Neural cell (in vitro differentiated cells): ENCODE results near the gene PRMT6. TPM values are rescaled to one million over a fixed set of nuclear protein-coding genes. Genes with fewer than 3 reads are reported as not detected.

Source experiments
- H2AFZ ChIP-seq: fragments of 200-600, 300-800 bp; sonication (generic), shearing (Covaris generic); 2 replicates; pipeline ENCODE4 v1.6.0; 2014; ENCODE audit warnings: low read depth, mild to moderate bottlenecking, antibody characterized with exemption, low read length, moderate library complexity
- H3F3A ChIP-seq: fragments of 200-600 bp; shearing (Covaris generic); 2 replicates; pipeline ENCODE4 v1.6.1; 2016; ENCODE audit warnings: mild to moderate bottlenecking, moderate library complexity, mixed read lengths, antibody characterized with exemption, low read length; ENCODE audit not compliant: insufficient read depth, poor library complexity, severe bottlenecking
- H3K27ac ChIP-seq: fragments of 200-600, 300-800 bp; sonication (generic), shearing (Covaris generic); 2 replicates; pipeline ENCODE4 v1.5.1; 2014; ENCODE audit warnings: mild to moderate bottlenecking, low read length, moderate library complexity
- H3K27me3 ChIP-seq: fragments of 300-800, 200-600 bp; sonication (generic), shearing (Covaris generic); 2 replicates; pipeline ENCODE4 v1.6.0; 2014; ENCODE audit warnings: mild to moderate bottlenecking, low read depth, low read length, moderate library complexity; ENCODE audit not compliant: insufficient read depth
- H3K36me3 ChIP-seq: fragments of 300-800, 200-600 bp; sonication (generic), shearing (Covaris generic); 2 replicates; pipeline ENCODE4 v1.5.1; 2014; ENCODE audit warnings: mild to moderate bottlenecking, antibody characterized with exemption, low read length, moderate library complexity; ENCODE audit not compliant: insufficient read depth
- H3K4me2 ChIP-seq: fragments of 300-800, 200-600 bp; sonication (generic), shearing (Covaris generic); 2 replicates; pipeline ENCODE4 v1.6.0; 2014; ENCODE audit warnings: mild to moderate bottlenecking, low read length
- H3K4me3 ChIP-seq: fragments of 300-800, 200-600 bp; sonication (generic), shearing (Covaris generic); 2 replicates; pipeline ENCODE4 v1.5.1; 2014; ENCODE audit warnings: mild to moderate bottlenecking, low read length, moderate library complexity
- H3K79me2 ChIP-seq: fragments of 200-600 bp; shearing (Covaris generic); replicated peaks from 2 replicates; pipeline ENCODE4 v1.6.0; 2014; ENCODE audit warnings: mild to moderate bottlenecking, low read length, moderate library complexity; ENCODE audit not compliant: insufficient read depth
- H3K9ac ChIP-seq: fragments of 300-800, 200-600 bp; sonication (generic), shearing (Covaris generic); 2 replicates; pipeline ENCODE4 v1.6.1; 2016; ENCODE audit warnings: mild to moderate bottlenecking, low read length, mixed read lengths
- H3K9me2 ChIP-seq: fragments of 200-600 bp; shearing (Covaris generic); 2 replicates; pipeline ENCODE4 v1.6.1; 2016; ENCODE audit warnings: mild to moderate bottlenecking, low read length, mixed read lengths; ENCODE audit not compliant: insufficient read depth
- H3K9me3 ChIP-seq: fragments of 200-600, 300-800 bp; sonication (generic), shearing (Covaris generic); 2 replicates; pipeline ENCODE4 v1.6.1; 2016; ENCODE audit warnings: mild to moderate bottlenecking, mixed run types, low read length, moderate library complexity, mixed read lengths
- H4K20me1 ChIP-seq: fragments of 200-600 bp; shearing (Covaris generic); 2 replicates; pipeline ENCODE4 v1.6.1; 2016; ENCODE audit warnings: mild to moderate bottlenecking, mixed run types; ENCODE audit not compliant: insufficient read depth
- CTCF ChIP-seq: fragments of 450-650 bp; IDR thresholded peaks from 2 replicates; pipeline ENCODE4 v1.5.1; 2014; ENCODE audit warnings: antibody characterized with exemption, mild to moderate bottlenecking, moderate library complexity; ENCODE audit not compliant: poor library complexity, severe bottlenecking
- EP300 ChIP-seq: fragments of 450-650 bp; conservative IDR thresholded peaks from 2 replicates; pipeline ENCODE4 v1.6.1; 2014; ENCODE audit warnings: antibody characterized with exemption, mild to moderate bottlenecking, moderate library complexity; ENCODE audit not compliant: poor library complexity, severe bottlenecking
- EZH2 ChIP-seq: fragments of 200-600, 300-800 bp; shearing (Covaris generic), sonication (generic); IDR thresholded peaks from 2 replicates; pipeline ENCODE4 v1.6.1; 2014; ENCODE audit warnings: antibody characterized with exemption, low read length, borderline replicate concordance, mild to moderate bottlenecking; ENCODE audit not compliant: insufficient read depth, poor library complexity, severe bottlenecking
- MXI1 ChIP-seq: fragments of 450-650 bp; conservative IDR thresholded peaks from 2 replicates; pipeline ENCODE4 v1.6.1; 2014; ENCODE audit warnings: antibody characterized with exemption, mild to moderate bottlenecking; ENCODE audit not compliant: poor library complexity, severe bottlenecking
- POLR2AphosphoS5 ChIP-seq: IDR thresholded peaks from 2 replicates; pipeline ENCODE4 v1.6.1; 2012
- RAD21 ChIP-seq: fragments of 450-650 bp; conservative IDR thresholded peaks from 2 replicates; pipeline ENCODE4 v1.6.1; 2014; ENCODE audit warnings: antibody characterized with exemption, mild to moderate bottlenecking, moderate library complexity
- REST ChIP-seq: IDR thresholded peaks from 2 replicates; pipeline ENCODE4 v1.6.1; 2012; ENCODE audit warnings: borderline replicate concordance
- SMC3 ChIP-seq: fragments of 450-650 bp; conservative IDR thresholded peaks from 2 replicates; pipeline ENCODE4 v1.6.1; 2014; ENCODE audit warnings: antibody characterized with exemption, mild to moderate bottlenecking, moderate library complexity; ENCODE audit not compliant: poor library complexity
- TAF1 ChIP-seq: IDR thresholded peaks from 2 replicates; pipeline ENCODE4 v1.6.1; 2012; ENCODE audit warnings: low read depth
- polyA plus RNA-seq: library from polyadenylated mRNA; depleted of rRNA; stranded (reverse); fragments of >200 nt; gene quantifications from 2 replicates; pipeline ENCODE4 v1.2.3, GENCODE V29; 2014

Gene PRMT6
- polyA plus RNA-seq, 1 donor from 2014 or later: 19.0 TPM

- TF ChIP-seq POLR2AphosphoS5 (no peak), EP300 (no peak), MXI1 (no peak), REST (no peak), CTCF (no peak), TAF1 (no peak), SMC3 (no peak), EZH2 (no peak), RAD21 (no peak)
- Histone ChIP-seq H3K9me3 (no peaks in the 10 kb centered on the region), H3K27ac (no peak overlapping the region), H4K20me1 (no peaks in the 10 kb centered on the region), H3K4me2 (no peak overlapping the region), H3F3A (no peaks in the 10 kb centered on the region), H3K36me3 (no peaks in the 10 kb centered on the region), H2AFZ (no peak overlapping the region), H3K27me3 (no peaks in the 10 kb centered on the region), H3K4me3 (no peak overlapping the region), H3K79me2 (no peaks in the 10 kb centered on the region), H3K9ac (no peak overlapping the region), H3K9me2 (no peaks in the 10 kb centered on the region)
Observed at GRCh38 chr1:107047602-107048001, 8.9 kb upstream of the PRMT6 start.

- Histone ChIP-seq H3K9ac (no peak overlapping the region), H3K27me3 (no peaks in the 10 kb centered on the region), H3K36me3 (no peaks in the 10 kb centered on the region), H3K9me3 (no peaks in the 10 kb centered on the region), H3K79me2 (no peaks in the 10 kb centered on the region), H3K27ac (no peak overlapping the region), H3K9me2 (no peaks in the 10 kb centered on the region), H2AFZ (no peak overlapping the region), H4K20me1 (no peaks in the 10 kb centered on the region), H3K4me2 (no peak overlapping the region), H3F3A (no peaks in the 10 kb centered on the region), H3K4me3 (no peak overlapping the region)
- no peak for TF ChIP-seq POLR2AphosphoS5
Observed at GRCh38 chr1:107048241-107048640, 8.2 kb upstream of the PRMT6 start.

- no peak overlapping the region for H3K4me3 ChIP-seq
- no peak for TF ChIP-seq POLR2AphosphoS5
- TF ChIP-seq EZH2: no peak
- no peak for TF ChIP-seq RAD21
- TF ChIP-seq REST: no peak
- TF ChIP-seq TAF1: no peak
- TF ChIP-seq SMC3: no peak
- no peak for TF ChIP-seq EP300
- TF ChIP-seq CTCF: no peak
- no peak for TF ChIP-seq MXI1
- H3K27ac ChIP-seq: no peak overlapping the region
- H3K4me2 ChIP-seq: no peak overlapping the region
- H3K36me3 ChIP-seq: no peaks in the 10 kb centered on the region
- no peak overlapping the region for H3K9ac ChIP-seq
- no peaks in the 10 kb centered on the region for H3K9me2 ChIP-seq
- H3K9me3 ChIP-seq: no peaks in the 10 kb centered on the region
- H3K79me2 ChIP-seq: no peaks in the 10 kb centered on the region
- H3K27me3 ChIP-seq: no peaks in the 10 kb centered on the region
- H4K20me1 ChIP-seq: no peaks in the 10 kb centered on the region
- no peaks in the 10 kb centered on the region for H3F3A ChIP-seq
- no peak overlapping the region for H2AFZ ChIP-seq
Observed at GRCh38 chr1:107051266-107051665, 5.2 kb upstream of the PRMT6 start.
